ENCODE measurements around the gene TRMT2A.
A peak's percentile ranks its signal among the peaks of the same experiment; 100 is the strongest.

The TRMT2A gene

DNA sequence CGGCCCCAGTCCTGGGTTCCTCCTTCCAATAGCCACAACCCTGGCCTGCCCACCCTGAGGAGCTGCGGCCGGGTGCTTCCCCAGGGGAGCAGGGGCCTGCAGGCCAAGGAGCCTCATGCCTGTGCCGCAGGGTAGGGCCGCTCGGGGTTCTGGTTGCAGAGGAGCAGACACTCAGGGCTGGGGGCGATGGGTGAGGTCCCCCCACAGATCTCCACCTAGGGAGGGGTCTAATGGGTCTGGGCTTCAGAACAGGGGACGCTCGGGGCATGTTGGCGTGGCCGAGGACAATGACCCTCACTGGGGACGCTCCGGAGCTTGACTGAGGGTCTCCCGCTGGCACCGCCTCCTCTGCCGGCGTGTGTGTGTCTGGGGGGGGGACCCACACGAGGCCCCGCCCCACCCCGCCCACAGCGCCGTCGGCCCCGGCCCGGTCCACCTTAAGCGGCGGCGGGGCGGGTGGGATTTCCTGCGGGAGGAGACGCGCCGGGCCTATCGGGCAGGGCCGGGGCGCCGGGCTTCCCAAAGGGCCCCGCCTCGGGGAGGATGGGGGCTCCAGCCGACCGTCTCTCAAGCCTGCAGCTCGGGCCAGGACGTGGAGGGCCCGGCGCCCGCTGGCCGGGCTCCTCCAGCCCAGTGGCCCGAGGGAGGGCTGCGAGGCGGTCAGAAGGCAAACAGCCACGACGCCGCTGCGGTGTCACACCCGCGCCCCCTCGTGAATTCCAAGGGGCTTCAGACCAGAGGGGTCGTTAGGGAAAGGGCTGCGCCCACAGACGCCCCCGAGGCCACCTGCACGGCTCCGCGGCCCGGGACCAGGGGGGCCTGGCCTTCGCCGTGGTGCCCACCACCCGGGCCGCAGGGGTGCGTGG lies 13.9 kb upstream of the TRMT2A start:
- peaks cover 25% of the 10 kb centered on the region for H3K36me3 ChIP-seq (ENCODE audit: insufficient read depth, low read depth, low read length)
- H3K9ac ChIP-seq (ENCODE audit: low read depth, low read length), result peak overlapping the region; percentile 58; the same call in 1 of the 2 replicates
- H3K4me3 ChIP-seq (ENCODE audit: low read length), result peak overlapping the region; percentile 66; the same call in 1 of the 2 replicates
- no peaks in the 10 kb centered on the region; the same call in 1 of the 2 replicates for H3K27me3 ChIP-seq (ENCODE audit: insufficient read depth, low read length)
- H3K9me3 ChIP-seq (ENCODE audit: insufficient read depth, low read depth, low read length), result no peaks in the 10 kb centered on the region
- H3K27ac ChIP-seq (ENCODE audit: low read length), result no peak overlapping the region
- no peaks in the 10 kb centered on the region for H3K4me1 ChIP-seq (ENCODE audit: insufficient read depth, low read length)

DNA sequence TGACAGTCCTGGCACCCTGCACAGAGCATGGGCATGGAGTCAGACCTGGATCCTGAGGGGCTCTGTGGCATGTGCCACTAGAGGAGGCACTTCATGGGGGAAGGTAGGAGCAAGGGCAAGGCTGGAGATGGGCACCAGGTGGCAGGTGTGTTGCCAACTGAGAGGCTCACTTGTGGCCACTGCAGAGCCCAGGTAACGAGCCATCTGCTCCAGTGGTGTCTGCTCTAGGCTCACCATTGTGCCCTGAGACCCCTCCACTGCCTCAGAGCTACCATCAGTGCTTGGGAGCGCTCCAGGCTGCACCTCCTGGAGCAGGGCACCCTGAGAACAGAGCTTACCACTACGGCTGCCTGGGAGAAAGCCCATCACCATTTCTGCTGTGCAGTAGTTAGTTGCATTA lies 13.3 kb upstream of the TRMT2A start:
- no peaks in the 10 kb centered on the region; the same call in 1 of the 2 replicates for H3K27me3 ChIP-seq (ENCODE audit: insufficient read depth, low read length)
- no peak overlapping the region for H3K9ac ChIP-seq (ENCODE audit: low read depth, low read length)
- peaks cover 32% of the 10 kb centered on the region for H3K36me3 ChIP-seq (ENCODE audit: insufficient read depth, low read depth, low read length)
- H3K4me1 ChIP-seq (ENCODE audit: insufficient read depth, low read length), result no peaks in the 10 kb centered on the region
- no peaks in the 10 kb centered on the region for H3K9me3 ChIP-seq (ENCODE audit: insufficient read depth, low read depth, low read length)
- H3K27ac ChIP-seq (ENCODE audit: low read length), result no peak overlapping the region
- H3K4me3 ChIP-seq (ENCODE audit: low read length), result peak overlapping the region; percentile 66; the same call in 1 of the 2 replicates

DNA sequence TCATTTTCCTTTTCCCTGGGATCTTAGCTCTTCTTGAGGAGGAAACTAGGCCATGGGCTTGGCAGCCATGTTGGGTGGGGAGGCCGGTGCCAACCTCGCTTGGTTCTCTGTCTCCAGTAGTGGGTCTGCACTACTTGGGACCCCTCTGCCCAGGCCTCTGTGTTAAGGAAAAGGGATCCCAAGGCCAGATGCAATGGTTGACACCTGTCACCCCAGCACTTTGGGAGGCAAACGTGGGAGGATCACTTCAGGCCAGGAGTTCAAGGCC lies 12.7 kb upstream of the TRMT2A start:
- Histone ChIP-seq H3K27me3 (ENCODE audit: insufficient read depth, low read length) (no peaks in the 10 kb centered on the region; the same call in 1 of the 2 replicates), H3K27ac (ENCODE audit: low read length) (no peak overlapping the region), H3K9ac (ENCODE audit: low read depth, low read length) (no peak overlapping the region), H3K9me3 (ENCODE audit: insufficient read depth, low read depth, low read length) (no peaks in the 10 kb centered on the region), H3K4me1 (ENCODE audit: insufficient read depth, low read length) (no peaks in the 10 kb centered on the region), H3K36me3 (ENCODE audit: insufficient read depth, low read depth, low read length) (peaks cover 38% of the 10 kb centered on the region), H3K4me3 (ENCODE audit: low read length) (no peak overlapping the region)

DNA sequence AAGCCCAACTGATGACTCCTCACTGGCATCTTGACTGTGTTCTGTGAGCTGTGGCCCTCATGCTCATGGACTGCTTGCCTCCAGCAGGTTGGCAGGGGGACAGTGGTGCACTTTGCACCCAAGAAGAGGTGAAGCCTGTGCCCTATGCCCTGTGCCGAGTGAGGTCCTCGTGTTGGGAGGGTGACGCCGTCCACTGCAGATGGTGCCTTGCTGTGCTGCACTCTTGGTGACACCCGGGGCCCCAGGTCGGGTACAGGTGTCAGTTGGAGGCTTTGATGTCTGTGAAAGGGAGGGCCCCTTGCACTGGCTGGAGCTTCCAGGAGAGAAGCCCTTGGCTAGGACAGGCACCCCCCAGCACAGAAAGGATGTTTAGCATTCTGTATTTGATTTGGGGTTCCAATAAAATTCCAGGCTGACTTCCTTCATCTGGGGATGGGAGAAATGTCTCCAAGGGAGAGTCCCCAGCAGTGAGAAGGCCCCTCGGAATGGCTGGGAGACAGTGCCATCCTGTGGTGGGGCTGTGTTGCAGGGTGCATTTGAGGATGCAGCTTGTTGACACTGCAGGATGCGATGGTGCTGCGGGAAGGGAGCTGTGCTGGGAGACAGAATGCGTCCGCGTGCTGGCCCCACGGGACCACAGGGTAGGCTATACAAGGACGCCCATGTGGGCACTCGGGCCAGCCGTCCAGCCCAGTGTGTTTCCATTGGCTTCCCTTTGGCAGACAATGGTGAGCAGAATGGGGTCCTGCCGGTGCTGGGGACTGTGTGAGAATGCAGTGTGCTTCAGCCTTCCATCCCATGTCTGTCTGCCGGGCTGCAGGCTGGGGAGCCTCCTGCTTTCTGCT lies 12.1 kb upstream of the TRMT2A start:
- no peak overlapping the region for H3K4me3 ChIP-seq (ENCODE audit: low read length)
- H3K4me1 ChIP-seq (ENCODE audit: insufficient read depth, low read length), result no peaks in the 10 kb centered on the region
- no peaks in the 10 kb centered on the region; the same call in 1 of the 2 replicates for H3K27me3 ChIP-seq (ENCODE audit: insufficient read depth, low read length)
- no peak overlapping the region for H3K9ac ChIP-seq (ENCODE audit: low read depth, low read length)
- no peaks in the 10 kb centered on the region for H3K9me3 ChIP-seq (ENCODE audit: insufficient read depth, low read depth, low read length)
- no peak overlapping the region for H3K27ac ChIP-seq (ENCODE audit: low read length)
- peaks cover 44% of the 10 kb centered on the region for H3K36me3 ChIP-seq (ENCODE audit: insufficient read depth, low read depth, low read length)

DNA sequence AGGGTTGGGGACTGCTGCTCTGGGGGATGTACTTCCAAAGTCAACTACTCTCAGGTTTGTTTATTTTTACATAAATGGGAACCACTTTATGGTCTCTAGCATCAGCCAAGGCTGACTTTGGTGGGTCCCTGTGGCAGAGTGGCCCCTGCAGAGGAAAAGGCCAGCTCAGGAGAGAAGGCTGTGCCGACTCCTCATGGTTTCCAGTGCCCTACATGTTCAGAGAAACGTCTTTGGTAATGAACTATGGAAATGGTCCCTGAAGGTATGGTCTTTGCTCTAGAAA lies 11.5 kb upstream of the TRMT2A start:
- no peaks in the 10 kb centered on the region for H3K4me1 ChIP-seq (ENCODE audit: insufficient read depth, low read length)
- no peaks in the 10 kb centered on the region; the same call in 1 of the 2 replicates for H3K27me3 ChIP-seq (ENCODE audit: insufficient read depth, low read length)
- H3K27ac ChIP-seq (ENCODE audit: low read length), result no peak overlapping the region
- H3K9ac ChIP-seq (ENCODE audit: low read depth, low read length), result no peak overlapping the region
- no peak overlapping the region for H3K4me3 ChIP-seq (ENCODE audit: low read length)
- peaks cover 49% of the 10 kb centered on the region for H3K36me3 ChIP-seq (ENCODE audit: insufficient read depth, low read depth, low read length)
- no peaks in the 10 kb centered on the region for H3K9me3 ChIP-seq (ENCODE audit: insufficient read depth, low read depth, low read length)

DNA sequence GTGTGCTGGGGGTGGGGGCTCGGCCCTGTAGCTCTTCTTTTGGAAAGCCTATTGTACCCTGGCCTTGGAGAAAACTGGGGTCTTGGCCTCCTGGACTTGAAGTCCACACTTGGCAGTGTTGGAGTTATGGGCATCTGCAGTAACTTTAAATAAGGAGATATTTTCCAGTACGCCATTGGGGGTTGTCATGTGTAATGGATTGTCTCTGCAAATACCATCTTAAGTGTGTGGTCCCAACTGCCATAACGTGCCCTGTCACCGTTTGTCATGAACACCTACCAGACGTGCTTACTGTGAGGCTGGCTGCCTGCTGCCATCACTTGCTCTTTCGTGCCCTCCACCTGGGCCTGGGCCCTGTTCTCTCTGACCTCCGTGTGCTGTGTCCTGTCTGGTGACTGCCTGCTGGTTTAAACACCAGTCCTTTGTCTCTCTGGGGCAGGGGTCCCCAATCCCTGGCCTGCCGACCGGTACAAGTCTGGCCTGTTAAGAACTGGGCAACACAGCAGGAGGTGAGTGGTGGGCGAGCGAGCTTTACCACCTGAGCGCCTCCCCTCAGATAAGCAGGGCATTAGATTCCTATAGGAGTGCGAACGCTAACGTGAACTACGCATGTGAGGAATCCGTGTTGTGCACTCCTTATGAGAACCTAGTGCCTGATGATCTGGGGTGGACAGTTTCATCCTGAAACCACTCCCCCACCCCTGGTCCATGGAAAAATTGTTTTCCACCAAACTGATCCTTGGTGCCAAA lies 11.0 kb upstream of the TRMT2A start:
- no peak overlapping the region for H3K4me3 ChIP-seq (ENCODE audit: low read length)
- H3K36me3 ChIP-seq (ENCODE audit: insufficient read depth, low read depth, low read length), result peaks cover 53% of the 10 kb centered on the region
- H3K27me3 ChIP-seq (ENCODE audit: insufficient read depth, low read length), result no peaks in the 10 kb centered on the region; the same call in 1 of the 2 replicates
- H3K4me1 ChIP-seq (ENCODE audit: insufficient read depth, low read length), result no peaks in the 10 kb centered on the region
- no peak overlapping the region for H3K9ac ChIP-seq (ENCODE audit: low read depth, low read length)
- H3K9me3 ChIP-seq (ENCODE audit: insufficient read depth, low read depth, low read length), result no peaks in the 10 kb centered on the region
- no peak overlapping the region for H3K27ac ChIP-seq (ENCODE audit: low read length)

DNA sequence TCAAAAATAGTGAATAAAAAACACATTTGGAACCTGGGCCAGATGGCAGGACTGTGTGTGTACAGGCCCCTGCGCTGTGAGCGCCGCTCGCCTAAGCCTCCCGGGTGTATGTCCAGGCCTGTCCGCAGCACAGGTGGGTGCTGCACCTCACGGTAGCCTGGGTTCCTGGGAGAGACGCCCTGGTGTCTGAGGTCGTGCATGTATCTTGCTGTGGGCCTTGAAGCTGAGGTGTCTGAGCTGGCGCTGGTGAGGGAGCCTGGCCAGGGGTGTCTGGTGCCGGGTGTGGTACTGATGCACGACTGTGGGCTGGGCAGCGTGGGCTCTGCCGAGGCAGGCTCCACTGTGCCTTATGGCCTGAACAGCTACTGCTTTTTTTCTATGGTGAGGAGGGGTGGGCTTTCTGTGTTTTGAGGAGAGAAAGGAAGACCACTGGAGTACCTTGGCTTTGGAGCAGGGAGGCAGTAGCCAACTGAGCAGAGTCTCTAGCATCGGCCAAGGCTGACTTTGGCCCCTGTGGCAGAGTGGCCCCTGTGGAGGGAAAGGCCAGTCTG lies 10.4 kb upstream of the TRMT2A start:
- no peak overlapping the region for H3K27ac ChIP-seq (ENCODE audit: low read length)
- no peak overlapping the region for H3K4me3 ChIP-seq (ENCODE audit: low read length)
- H3K9me3 ChIP-seq (ENCODE audit: insufficient read depth, low read depth, low read length), result no peaks in the 10 kb centered on the region
- no peaks in the 10 kb centered on the region; the same call in 1 of the 2 replicates for H3K27me3 ChIP-seq (ENCODE audit: insufficient read depth, low read length)
- no peak overlapping the region for H3K9ac ChIP-seq (ENCODE audit: low read depth, low read length)
- no peaks in the 10 kb centered on the region for H3K4me1 ChIP-seq (ENCODE audit: insufficient read depth, low read length)
- peaks cover 58% of the 10 kb centered on the region for H3K36me3 ChIP-seq (ENCODE audit: insufficient read depth, low read depth, low read length)

DNA sequence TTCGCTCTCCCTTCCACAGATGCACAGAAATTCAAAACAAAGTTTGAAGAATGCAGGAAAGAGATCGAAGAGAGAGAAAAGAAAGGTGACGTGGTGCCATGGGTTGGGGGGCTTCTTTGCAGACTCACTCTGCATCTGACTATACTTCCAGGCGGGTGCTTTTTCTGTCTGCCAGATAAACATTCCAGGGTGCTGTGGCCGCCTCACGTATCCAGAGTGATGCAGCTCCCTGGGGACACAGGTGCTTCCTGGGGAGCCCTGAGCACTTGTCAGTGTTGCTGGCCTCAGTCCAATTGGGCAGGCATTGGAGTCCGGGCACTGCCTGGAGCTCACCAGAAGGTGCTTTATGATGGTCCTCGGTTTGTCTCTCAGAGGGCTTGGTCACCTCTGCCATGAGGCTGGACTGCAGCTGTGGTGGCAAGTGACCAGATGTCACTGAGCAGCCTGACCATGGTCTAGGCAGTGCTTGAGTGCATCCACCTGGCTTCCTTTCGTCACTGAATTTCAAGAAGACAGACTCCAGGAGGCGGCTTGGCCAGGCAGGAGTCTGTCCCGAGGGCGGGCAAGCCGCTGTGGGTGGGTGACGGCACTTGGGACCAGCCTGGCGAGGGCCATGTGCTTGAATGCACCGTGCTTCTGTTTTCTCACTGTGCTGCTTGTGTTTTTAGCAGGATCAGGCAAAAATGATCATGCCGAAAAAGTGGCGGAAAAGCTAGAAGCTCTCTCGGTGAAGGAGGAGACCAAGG lies 9.4 kb upstream of the TRMT2A start:
- H3K4me1 ChIP-seq (ENCODE audit: insufficient read depth, low read length), result no peaks in the 10 kb centered on the region
- no peak overlapping the region for H3K9ac ChIP-seq (ENCODE audit: low read depth, low read length)
- H3K4me3 ChIP-seq (ENCODE audit: low read length), result no peak overlapping the region
- no peaks in the 10 kb centered on the region for H3K9me3 ChIP-seq (ENCODE audit: insufficient read depth, low read depth, low read length)
- H3K27ac ChIP-seq (ENCODE audit: low read length), result no peak overlapping the region
- H3K36me3 ChIP-seq (ENCODE audit: insufficient read depth, low read depth, low read length), result peaks cover 67% of the 10 kb centered on the region
- H3K27me3 ChIP-seq (ENCODE audit: insufficient read depth, low read length), result no peaks in the 10 kb centered on the region

DNA sequence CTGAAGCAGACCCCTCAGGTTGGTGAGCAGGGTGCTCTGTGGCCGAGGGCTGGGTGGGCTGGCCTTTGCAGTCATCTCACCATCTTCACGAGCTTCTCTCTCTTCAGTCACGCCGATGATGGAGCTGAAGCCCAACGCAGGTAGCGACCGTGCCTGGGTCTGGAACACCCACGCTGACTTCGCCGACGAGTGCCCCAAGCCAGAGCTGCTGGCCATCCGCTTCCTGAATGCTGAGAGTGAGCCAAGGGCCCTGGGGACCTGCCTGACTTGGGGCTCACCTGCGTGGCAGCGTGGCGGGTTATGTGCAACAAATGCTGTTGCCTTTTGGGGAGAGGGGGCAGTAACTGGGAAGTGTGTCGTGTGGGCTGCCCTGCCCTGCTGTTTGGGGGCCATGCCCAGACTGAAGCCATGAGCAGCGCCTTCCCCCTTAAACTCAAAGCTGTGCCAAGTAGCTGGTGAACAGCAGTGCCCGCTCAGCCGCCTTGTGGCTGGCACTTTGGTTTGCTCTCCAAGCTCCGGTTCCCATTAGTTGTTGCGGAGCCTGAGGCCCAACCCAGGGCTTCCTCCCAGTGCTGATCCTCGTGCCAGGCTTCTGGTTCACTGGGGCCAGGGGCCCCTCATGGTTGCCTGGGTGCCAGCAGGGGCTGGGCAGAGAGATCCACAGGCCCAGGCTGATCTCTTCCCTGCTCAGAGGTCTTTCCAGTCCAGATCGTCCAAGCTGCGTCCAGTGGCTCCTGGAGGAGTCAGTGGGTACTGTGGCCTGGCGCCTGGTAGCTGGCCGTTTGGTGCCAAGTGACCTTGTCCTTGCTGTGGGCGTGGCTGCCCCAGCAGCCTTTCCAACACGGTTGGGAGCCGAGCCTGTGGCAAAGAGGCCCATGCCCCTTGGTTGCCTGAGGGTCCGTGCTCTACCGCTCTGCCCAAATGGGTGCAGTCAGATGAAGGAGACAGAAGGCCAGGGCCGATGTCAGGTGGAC lies 8.5 kb upstream of the TRMT2A start:
- H3K4me1 ChIP-seq (ENCODE audit: insufficient read depth, low read length), result no peaks in the 10 kb centered on the region
- H3K9ac ChIP-seq (ENCODE audit: low read depth, low read length), result no peak overlapping the region
- no peaks in the 10 kb centered on the region for H3K27me3 ChIP-seq (ENCODE audit: insufficient read depth, low read length)
- no peak overlapping the region for H3K4me3 ChIP-seq (ENCODE audit: low read length)
- no peak overlapping the region for H3K27ac ChIP-seq (ENCODE audit: low read length)
- no peaks in the 10 kb centered on the region for H3K9me3 ChIP-seq (ENCODE audit: insufficient read depth, low read depth, low read length)
- peaks cover 77% of the 10 kb centered on the region for H3K36me3 ChIP-seq (ENCODE audit: insufficient read depth, low read depth, low read length)

DNA sequence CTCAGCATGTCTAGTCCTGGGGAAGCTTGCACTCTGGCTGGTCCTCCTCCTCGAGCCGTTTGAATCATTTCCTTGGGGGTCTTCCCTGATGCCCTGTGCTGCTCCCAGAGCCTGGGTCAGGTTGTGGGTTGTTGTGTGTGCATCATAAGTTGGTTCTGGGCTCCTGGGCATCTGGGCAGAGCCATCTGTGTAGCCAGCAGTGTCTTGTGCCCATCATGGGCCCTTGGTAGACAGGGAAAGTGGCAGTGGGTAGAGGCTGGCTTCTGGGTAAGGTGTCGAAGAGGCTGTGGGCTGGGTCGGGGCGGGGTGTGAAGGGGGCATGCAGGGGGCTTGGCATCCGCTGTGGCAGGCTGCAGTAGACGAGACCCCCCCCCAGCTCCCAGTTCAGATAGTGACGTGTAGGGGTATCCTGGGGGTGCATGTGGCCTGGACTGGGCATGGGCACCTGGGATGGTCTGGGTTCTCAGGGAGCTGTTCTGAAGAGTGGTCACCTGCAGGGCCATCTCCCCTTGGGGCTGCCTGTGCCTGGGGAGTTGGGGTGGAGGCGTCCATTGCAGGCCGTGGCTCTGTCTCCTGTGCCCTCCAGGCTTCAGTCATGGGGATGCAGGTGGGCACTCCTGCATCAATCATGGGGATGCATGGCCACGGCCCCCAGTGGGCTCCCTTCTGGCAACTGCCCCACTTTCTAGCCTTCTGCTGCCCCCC lies 7.2 kb upstream of the TRMT2A start:
- Histone ChIP-seq H3K9me3 (ENCODE audit: insufficient read depth, low read depth, low read length) (no peaks in the 10 kb centered on the region), H3K4me3 (ENCODE audit: low read length) (no peak overlapping the region), H3K27me3 (ENCODE audit: insufficient read depth, low read length) (no peaks in the 10 kb centered on the region), H3K27ac (ENCODE audit: low read length) (no peak overlapping the region), H3K4me1 (ENCODE audit: insufficient read depth, low read length) (no peaks in the 10 kb centered on the region; the same call in 1 of the 2 replicates), H3K36me3 (ENCODE audit: insufficient read depth, low read depth, low read length) (peaks cover 89% of the 10 kb centered on the region), H3K9ac (ENCODE audit: low read depth, low read length) (no peak overlapping the region)
